ENCODE results near the gene NAA50.

- TF ChIP-seq, protein P1, sequence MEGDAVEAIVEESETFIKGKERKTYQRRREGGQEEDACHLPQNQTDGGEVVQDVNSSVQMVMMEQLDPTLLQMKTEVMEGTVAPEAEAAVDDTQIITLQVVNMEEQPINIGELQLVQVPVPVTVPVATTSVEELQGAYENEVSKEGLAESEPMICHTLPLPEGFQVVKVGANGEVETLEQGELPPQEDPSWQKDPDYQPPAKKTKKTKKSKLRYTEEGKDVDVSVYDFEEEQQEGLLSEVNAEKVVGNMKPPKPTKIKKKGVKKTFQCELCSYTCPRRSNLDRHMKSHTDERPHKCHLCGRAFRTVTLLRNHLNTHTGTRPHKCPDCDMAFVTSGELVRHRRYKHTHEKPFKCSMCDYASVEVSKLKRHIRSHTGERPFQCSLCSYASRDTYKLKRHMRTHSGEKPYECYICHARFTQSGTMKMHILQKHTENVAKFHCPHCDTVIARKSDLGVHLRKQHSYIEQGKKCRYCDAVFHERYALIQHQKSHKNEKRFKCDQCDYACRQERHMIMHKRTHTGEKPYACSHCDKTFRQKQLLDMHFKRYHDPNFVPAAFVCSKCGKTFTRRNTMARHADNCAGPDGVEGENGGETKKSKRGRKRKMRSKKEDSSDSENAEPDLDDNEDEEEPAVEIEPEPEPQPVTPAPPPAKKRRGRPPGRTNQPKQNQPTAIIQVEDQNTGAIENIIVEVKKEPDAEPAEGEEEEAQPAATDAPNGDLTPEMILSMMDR (IDR thresholded peaks at IDR 0.05): peak; percentile 88
- TF ChIP-seq, protein P2, sequence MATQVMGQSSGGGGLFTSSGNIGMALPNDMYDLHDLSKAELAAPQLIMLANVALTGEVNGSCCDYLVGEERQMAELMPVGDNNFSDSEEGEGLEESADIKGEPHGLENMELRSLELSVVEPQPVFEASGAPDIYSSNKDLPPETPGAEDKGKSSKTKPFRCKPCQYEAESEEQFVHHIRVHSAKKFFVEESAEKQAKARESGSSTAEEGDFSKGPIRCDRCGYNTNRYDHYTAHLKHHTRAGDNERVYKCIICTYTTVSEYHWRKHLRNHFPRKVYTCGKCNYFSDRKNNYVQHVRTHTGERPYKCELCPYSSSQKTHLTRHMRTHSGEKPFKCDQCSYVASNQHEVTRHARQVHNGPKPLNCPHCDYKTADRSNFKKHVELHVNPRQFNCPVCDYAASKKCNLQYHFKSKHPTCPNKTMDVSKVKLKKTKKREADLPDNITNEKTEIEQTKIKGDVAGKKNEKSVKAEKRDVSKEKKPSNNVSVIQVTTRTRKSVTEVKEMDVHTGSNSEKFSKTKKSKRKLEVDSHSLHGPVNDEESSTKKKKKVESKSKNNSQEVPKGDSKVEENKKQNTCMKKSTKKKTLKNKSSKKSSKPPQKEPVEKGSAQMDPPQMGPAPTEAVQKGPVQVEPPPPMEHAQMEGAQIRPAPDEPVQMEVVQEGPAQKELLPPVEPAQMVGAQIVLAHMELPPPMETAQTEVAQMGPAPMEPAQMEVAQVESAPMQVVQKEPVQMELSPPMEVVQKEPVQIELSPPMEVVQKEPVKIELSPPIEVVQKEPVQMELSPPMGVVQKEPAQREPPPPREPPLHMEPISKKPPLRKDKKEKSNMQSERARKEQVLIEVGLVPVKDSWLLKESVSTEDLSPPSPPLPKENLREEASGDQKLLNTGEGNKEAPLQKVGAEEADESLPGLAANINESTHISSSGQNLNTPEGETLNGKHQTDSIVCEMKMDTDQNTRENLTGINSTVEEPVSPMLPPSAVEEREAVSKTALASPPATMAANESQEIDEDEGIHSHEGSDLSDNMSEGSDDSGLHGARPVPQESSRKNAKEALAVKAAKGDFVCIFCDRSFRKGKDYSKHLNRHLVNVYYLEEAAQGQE (IDR thresholded peaks at IDR 0.05; ENCODE audit: insufficient read depth in 1 of 2, low read depth in 2 of 2, low read length in 1 of 2): no peak
- TF ChIP-seq TCF7L2 (IDR thresholded peaks at IDR 0.05; ENCODE audit: low read depth, low read length): no peak
Observed at GRCh38 chr3:113744941-113745755, 901 bp downstream of the NAA50 start.

All from Panc1 (cell line).